OCI-LY7 (cell line): ENCODE results near the gene PCDHB11.
"Not testable (repeated sequence)": the region's sequence is repeated elsewhere in the genome, so short reads cannot be mapped to it uniquely, and the experiment has no call there.

Experiments
- EZH2phosphoT487 ChIP-seq: fragments of 200-600 bp; sonication (generic); IDR thresholded peaks from 2 replicates; pipeline ENCODE4 v1.6.1; 2018; ENCODE audit warnings: low read depth, borderline replicate concordance, mild to moderate bottlenecking, mixed run types, antibody characterized with exemption, low read length, moderate library complexity, mixed read lengths
- TF ChIP-seq, protein P1 (sequence below): fragments of 200-600 bp; sonication (generic); conservative IDR thresholded peaks from 2 replicates; pipeline ENCODE4 v1.5.1; 2014; ENCODE audit warnings: mild to moderate bottlenecking, antibody characterized with exemption, low read length, moderate library complexity, mixed read lengths

DNA sequence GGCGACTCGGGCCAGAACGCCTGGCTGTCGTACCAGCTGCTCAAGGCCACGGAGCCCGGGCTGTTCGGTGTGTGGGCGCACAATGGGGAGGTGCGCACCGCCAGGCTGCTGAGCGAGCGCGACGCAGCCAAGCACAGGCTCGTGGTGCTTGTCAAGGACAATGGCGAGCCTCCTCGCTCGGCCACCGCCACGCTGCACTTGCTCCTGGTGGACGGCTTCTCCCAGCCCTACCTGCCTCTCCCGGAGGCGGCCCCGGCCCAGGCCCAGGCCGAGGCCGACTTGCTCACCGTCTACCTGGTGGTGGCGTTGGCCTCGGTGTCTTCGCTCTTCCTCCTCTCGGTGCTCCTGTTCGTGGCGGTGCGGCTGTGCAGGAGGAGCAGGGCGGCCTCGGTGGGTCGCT is 5.1 kb upstream of the PCDHB11 start:
- TF ChIP-seq, protein P1, sequence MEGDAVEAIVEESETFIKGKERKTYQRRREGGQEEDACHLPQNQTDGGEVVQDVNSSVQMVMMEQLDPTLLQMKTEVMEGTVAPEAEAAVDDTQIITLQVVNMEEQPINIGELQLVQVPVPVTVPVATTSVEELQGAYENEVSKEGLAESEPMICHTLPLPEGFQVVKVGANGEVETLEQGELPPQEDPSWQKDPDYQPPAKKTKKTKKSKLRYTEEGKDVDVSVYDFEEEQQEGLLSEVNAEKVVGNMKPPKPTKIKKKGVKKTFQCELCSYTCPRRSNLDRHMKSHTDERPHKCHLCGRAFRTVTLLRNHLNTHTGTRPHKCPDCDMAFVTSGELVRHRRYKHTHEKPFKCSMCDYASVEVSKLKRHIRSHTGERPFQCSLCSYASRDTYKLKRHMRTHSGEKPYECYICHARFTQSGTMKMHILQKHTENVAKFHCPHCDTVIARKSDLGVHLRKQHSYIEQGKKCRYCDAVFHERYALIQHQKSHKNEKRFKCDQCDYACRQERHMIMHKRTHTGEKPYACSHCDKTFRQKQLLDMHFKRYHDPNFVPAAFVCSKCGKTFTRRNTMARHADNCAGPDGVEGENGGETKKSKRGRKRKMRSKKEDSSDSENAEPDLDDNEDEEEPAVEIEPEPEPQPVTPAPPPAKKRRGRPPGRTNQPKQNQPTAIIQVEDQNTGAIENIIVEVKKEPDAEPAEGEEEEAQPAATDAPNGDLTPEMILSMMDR, result not testable (repeated sequence)
- not testable (repeated sequence) for TF ChIP-seq EZH2phosphoT487
